Activated naive CD8-positive, alpha-beta T cell treated with anti-CD3 and anti-CD28 coated beads, Interleukin-2, amount 10 ng/mL, durations not matched to agents 7 days and 5 days (primary cell): Measurements from ENCODE around the gene NEUROG1. TPM values are rescaled to one million over a fixed set of nuclear protein-coding genes. Genes with fewer than 3 reads are reported as not detected.
"Not testable (repeated sequence)": the region's sequence is repeated elsewhere in the genome, so short reads cannot be mapped to it uniquely, and the experiment has no call there.

Experiments
- ATAC-seq: fragments of 150-1000 bp; cut with Tn5 transposase; one replicate; pipeline ENCODE4 v1.10.0; 2021; ENCODE audit warnings: low read depth, moderate library complexity
- POLR2A ChIA-PET: fragments of 350-600 bp; sonication (Branson Sonifier 250); formaldehyde crosslinking; loops from one replicate; lab custom pipeline; 2021; ENCODE audit warnings: antibody characterized with exemption; lab: Charles Lee
- DNase-seq: peaks from one replicate; pipeline ENCODE4 v3.0.0; 2021
- H3K27ac Mint-ChIP-seq: one replicate; pipeline ENCODE4 v1.8.0; 2022; ENCODE audit warnings: mild to moderate bottlenecking, mixed read lengths
- H3K27me3 Mint-ChIP-seq: one replicate; pipeline ENCODE4 v1.8.0; 2022; ENCODE audit warnings: mild to moderate bottlenecking, moderate library complexity, mixed read lengths
- H3K36me3 Mint-ChIP-seq: one replicate; pipeline ENCODE4 v1.8.0; 2021; ENCODE audit warnings: mild to moderate bottlenecking, mixed read lengths
- H3K4me1 Mint-ChIP-seq: one replicate; pipeline ENCODE4 v1.8.0; 2021; ENCODE audit warnings: mixed read lengths
- H3K4me3 Mint-ChIP-seq: one replicate; pipeline ENCODE4 v1.8.0; 2022; ENCODE audit warnings: mild to moderate bottlenecking, moderate library complexity, mixed read lengths
- H3K9me3 Mint-ChIP-seq: one replicate; pipeline ENCODE4 v1.8.0; 2021; ENCODE audit warnings: mixed read lengths
- total RNA-seq, 2 experiments: library from RNA; stranded (reverse); gene quantifications; one replicate each; pipeline ENCODE4 v1.2.3, GENCODE V29; 2021

The NEUROG1 gene
- total RNA-seq, 2 experiments from 2014 or later, result not detected

- no peak overlapping the region for H3K27ac Mint-ChIP-seq
- POLR2A ChIA-PET, result no interaction called here
- peaks cover 4% of the 10 kb centered on the region for H3K4me1 Mint-ChIP-seq
- no peaks in the 10 kb centered on the region for H3K36me3 Mint-ChIP-seq
- H3K9me3 Mint-ChIP-seq, result no peaks in the 10 kb centered on the region
- H3K27me3 Mint-ChIP-seq, result peaks cover 67% of the 10 kb centered on the region
- ATAC-seq, result no peak
- H3K4me3 Mint-ChIP-seq, result no peak overlapping the region
- no peak for DNase-seq
Observed at GRCh38 chr5:135508496-135509005, 27.2 kb downstream of the NEUROG1 start.

GRCh38 chr5:135505973-135506372 is 29.8 kb downstream of the NEUROG1 start:
- Mint-ChIP-seq H3K9me3 (no peaks in the 10 kb centered on the region), H3K36me3 (no peaks in the 10 kb centered on the region), H3K4me3 (no peak overlapping the region), H3K27ac (no peak overlapping the region), H3K4me1 (peaks cover 4% of the 10 kb centered on the region), H3K27me3 (peaks cover 64% of the 10 kb centered on the region)
- DNase-seq (no peak), ATAC-seq (no peak)
- POLR2A ChIA-PET, result no interaction called here

GRCh38 chr5:135504376-135504775 is 31.4 kb downstream of the NEUROG1 start:
- Mint-ChIP-seq H3K9me3 (no peaks in the 10 kb centered on the region), H3K4me1 (peaks cover 4% of the 10 kb centered on the region), H3K27me3 (peaks cover 51% of the 10 kb centered on the region), H3K4me3 (no peak overlapping the region), H3K27ac (no peak overlapping the region), H3K36me3 (no peaks in the 10 kb centered on the region)
- ATAC-seq, result no peak
- POLR2A ChIA-PET, result no interaction called here
- DNase-seq, result no peak

GRCh38 chr5:135503871-135504270 is 31.9 kb downstream of the NEUROG1 start:
- Mint-ChIP-seq H3K4me3 (no peak overlapping the region), H3K9me3 (no peaks in the 10 kb centered on the region), H3K27me3 (peaks cover 46% of the 10 kb centered on the region), H3K36me3 (no peaks in the 10 kb centered on the region), H3K27ac (no peak overlapping the region), H3K4me1 (peaks cover 4% of the 10 kb centered on the region)
- no peak for ATAC-seq
- POLR2A ChIA-PET, result no interaction called here
- no peak for DNase-seq

GRCh38 chr5:135502836-135503520 is 32.8 kb downstream of the NEUROG1 start:
- POLR2A ChIA-PET, result no interaction called here
- no peaks in the 10 kb centered on the region for H3K9me3 Mint-ChIP-seq
- peaks cover 41% of the 10 kb centered on the region for H3K27me3 Mint-ChIP-seq
- no peak overlapping the region for H3K4me3 Mint-ChIP-seq
- ATAC-seq, result no peak
- no peaks in the 10 kb centered on the region for H3K36me3 Mint-ChIP-seq
- no peak overlapping the region for H3K27ac Mint-ChIP-seq
- H3K4me1 Mint-ChIP-seq, result no peaks in the 10 kb centered on the region
- DNase-seq, result no peak

- DNase-seq (no peak), ATAC-seq (no peak)
- peaks cover 34% of the 10 kb centered on the region for H3K27me3 Mint-ChIP-seq
- no peak overlapping the region for H3K27ac Mint-ChIP-seq
- no peaks in the 10 kb centered on the region for H3K4me1 Mint-ChIP-seq
- no peak overlapping the region for H3K4me3 Mint-ChIP-seq
- POLR2A ChIA-PET, result no interaction called here
- no peaks in the 10 kb centered on the region for H3K9me3 Mint-ChIP-seq
- no peaks in the 10 kb centered on the region for H3K36me3 Mint-ChIP-seq
Observed at GRCh38 chr5:135501965-135502364, 33.8 kb downstream of the NEUROG1 start.

GRCh38 chr5:135498637-135498995 is 37.1 kb downstream of the NEUROG1 start:
- no peak for ATAC-seq
- H3K27me3 Mint-ChIP-seq, result peaks cover 39% of the 10 kb centered on the region

GRCh38 chr5:135497971-135498636 is 37.7 kb downstream of the NEUROG1 start:
- Mint-ChIP-seq H3K4me3 (no peak overlapping the region), H3K4me1 (no peaks in the 10 kb centered on the region), H3K27me3 (peaks cover 41% of the 10 kb centered on the region), H3K36me3 (no peaks in the 10 kb centered on the region), H3K9me3 (no peaks in the 10 kb centered on the region), H3K27ac (no peak overlapping the region)
- POLR2A ChIA-PET, result no interaction called here
- ATAC-seq (no peak), DNase-seq (no peak)

More at GRCh38 chr5:135498637-135498995, 37.1 kb downstream of the NEUROG1 start:
- Mint-ChIP-seq H3K4me1 (no peaks in the 10 kb centered on the region), H3K36me3 (no peaks in the 10 kb centered on the region), H3K4me3 (no peak overlapping the region), H3K27ac (no peak overlapping the region), H3K9me3 (no peaks in the 10 kb centered on the region)
- DNase-seq, result no peak
- POLR2A ChIA-PET, result no interaction called here

- DNase-seq, H3K36me3 Mint-ChIP-seq, H3K27ac Mint-ChIP-seq, ATAC-seq, POLR2A ChIA-PET, H3K9me3 Mint-ChIP-seq, H3K4me3 Mint-ChIP-seq, H3K4me1 Mint-ChIP-seq: not testable (repeated sequence)
- peaks cover 56% of the 10 kb centered on the region for H3K27me3 Mint-ChIP-seq
Observed at GRCh38 chr5:135495531-135495930, 40.2 kb downstream of the NEUROG1 start.

GRCh38 chr5:135494196-135494595 is 41.6 kb downstream of the NEUROG1 start:
- H3K27ac Mint-ChIP-seq, result no peak overlapping the region
- DNase-seq (no peak), ATAC-seq (no peak)
- peaks cover 67% of the 10 kb centered on the region for H3K27me3 Mint-ChIP-seq
- H3K36me3 Mint-ChIP-seq, result no peaks in the 10 kb centered on the region
- H3K4me1 Mint-ChIP-seq, result peaks cover 5% of the 10 kb centered on the region
- H3K4me3 Mint-ChIP-seq, result no peak overlapping the region
- POLR2A ChIA-PET, result no interaction called here
- no peaks in the 10 kb centered on the region for H3K9me3 Mint-ChIP-seq

GRCh38 chr5:135493406-135494180 is 42.2 kb downstream of the NEUROG1 start:
- H3K27me3 Mint-ChIP-seq, result peaks cover 73% of the 10 kb centered on the region
- H3K4me3 Mint-ChIP-seq, result no peak overlapping the region
- DNase-seq (no peak), ATAC-seq (no peak)
- no peaks in the 10 kb centered on the region for H3K36me3 Mint-ChIP-seq
- no peak overlapping the region for H3K27ac Mint-ChIP-seq
- POLR2A ChIA-PET, result no interaction called here
- H3K9me3 Mint-ChIP-seq, result no peaks in the 10 kb centered on the region
- H3K4me1 Mint-ChIP-seq, result peaks cover 5% of the 10 kb centered on the region

- POLR2A ChIA-PET, result no interaction called here
- H3K27me3 Mint-ChIP-seq, result peaks cover 83% of the 10 kb centered on the region
- no peak overlapping the region for H3K27ac Mint-ChIP-seq
- H3K4me1 Mint-ChIP-seq, result peaks cover 5% of the 10 kb centered on the region
- H3K36me3 Mint-ChIP-seq, result no peaks in the 10 kb centered on the region
- no peak overlapping the region for H3K4me3 Mint-ChIP-seq
- DNase-seq, result no peak
- no peaks in the 10 kb centered on the region for H3K9me3 Mint-ChIP-seq
- no peak for ATAC-seq
Observed at GRCh38 chr5:135492319-135492626, 43.5 kb downstream of the NEUROG1 start.

- Mint-ChIP-seq H3K9me3 (no peaks in the 10 kb centered on the region), H3K27ac (no peak overlapping the region), H3K4me3 (no peak overlapping the region), H3K27me3 (peaks cover 86% of the 10 kb centered on the region), H3K4me1 (peaks cover 5% of the 10 kb centered on the region), H3K36me3 (no peaks in the 10 kb centered on the region)
- no peak for ATAC-seq
- POLR2A ChIA-PET, result no interaction called here
- DNase-seq, result no peak
Observed at GRCh38 chr5:135491552-135492318, 44.0 kb downstream of the NEUROG1 start.
